ENCODE data around the gene SUN1. TPM values are rescaled to one million over a fixed set of nuclear protein-coding genes. Genes with fewer than 3 reads are reported as not detected.

The SUN1 gene
- total and polyA plus RNA-seq, 2 donors (not counting 3 experiments of a cell fraction or from before 2014, with no cell fraction given) = 158 to 410 TPM

GRCh38 chr7:836429-836828, 4.2 kb downstream of the SUN1 start:
- Histone ChIP-seq H3K4me3 (replicated peaks in 1 of 3; ENCODE audit: insufficient read depth in 1 of 3, low read depth in 1 of 3, low read length in 3 of 3) (no peak overlapping the region), H3K27me3 (ENCODE audit: control insufficient read depth in 2 of 2, insufficient read depth in 2 of 2, low read length in 2 of 2) (no peaks in the 10 kb centered on the region), H3K4me1 (ENCODE audit: control insufficient read depth, extremely low read depth, insufficient read depth, low read length) (peaks cover 16% of the 10 kb centered on the region), H3K9ac (replicated peaks; ENCODE audit: extremely low read depth, insufficient read depth, low read length) (no peak overlapping the region), H2AFZ (ENCODE audit: low read depth, low read length) (no peak overlapping the region), H4K20me1 (replicated peaks; ENCODE audit: control insufficient read depth, extremely low read depth, insufficient read depth, low read length) (no peaks in the 10 kb centered on the region), H3K79me2 (ENCODE audit: control insufficient read depth, insufficient read depth, low read length) (peaks cover 30% of the 10 kb centered on the region), H3K4me2 (ENCODE audit: insufficient read depth, low read length) (no peak overlapping the region), H3K36me3 (ENCODE audit: control insufficient read depth in 2 of 2, extremely low read depth in 1 of 2, insufficient read depth in 2 of 2, low read length in 2 of 2) (peaks cover 3 to 8% of the 10 kb centered on the region in 2 experiments), H3K27ac (ENCODE audit: insufficient read depth, low read depth, low read length) (no peak overlapping the region), H3K9me3 (replicated peaks; ENCODE audit: control insufficient read depth, insufficient read depth, low read length) (no peaks in the 10 kb centered on the region), H3K9me1 (replicated peaks; ENCODE audit: control insufficient read depth, extremely low read depth, insufficient read depth, low read length) (no peaks in the 10 kb centered on the region)
- CTCF ChIA-PET = interaction anchor here (0.6 to 3.3 kb wide), 24 partner anchors 9 to 528 kb away, joined by 3 to 37 read pairs (median 4); no protein-coding TSS in a partner anchor
- TF ChIP-seq EZH2 (IDR thresholded peaks at IDR 0.05; ENCODE audit: borderline replicate concordance, low read depth, low read length, severe bottlenecking) = no peak
- no peak for TF ChIP-seq MYC (IDR thresholded peaks at IDR 0.05; ENCODE audit: low read depth, low read length)
- peak; percentile 67 to 77 for TF ChIP-seq CTCF (IDR thresholded peaks at IDR 0.05; ENCODE audit: extremely low read depth in 1 of 2, insufficient read depth in 1 of 2, low read depth in 1 of 2, low read length in 2 of 2)
- no peak for TF ChIP-seq POLR2AphosphoS5 (IDR thresholded peaks at IDR 0.05; ENCODE audit: insufficient read depth, low read depth, low read length)
- no peak for TF ChIP-seq FOS (IDR thresholded peaks at IDR 0.05; ENCODE audit: borderline replicate concordance, insufficient read depth, low read length)
- no TSS peak for BruUV-seq (replicated peaks)
- intact Hi-C loops (cut with micrococcal nuclease) (loop anchor here (1.0 kb wide), 1 partner anchor 37 kb away; no protein-coding TSS in a partner anchor), dilution Hi-C loops (cut with MboI; ENCODE audit: extremely low pct_ligation_motif_present, low sequenced_read_pairs) (no loop called here)
- FAIRE-seq (peak; percentile 90), DNase-seq (ENCODE audit: low read depth, low spot score) (peak; percentile 60)
- POLR2A ChIA-PET = no interaction called here

GRCh38 chr7:837001-837400, 4.7 kb downstream of the SUN1 start:
- intact Hi-C loops (cut with micrococcal nuclease) = no loop called here
- POLR2A ChIA-PET = no interaction called here
- no peak for FAIRE-seq
- Histone ChIP-seq H3K9me1 (replicated peaks; ENCODE audit: control insufficient read depth, extremely low read depth, insufficient read depth, low read length) (no peaks in the 10 kb centered on the region), H3K4me3 (replicated peaks in 1 of 3; ENCODE audit: insufficient read depth in 1 of 3, low read depth in 1 of 3, low read length in 3 of 3) (no peak overlapping the region), H3K27me3 (ENCODE audit: control insufficient read depth in 2 of 2, insufficient read depth in 2 of 2, low read length in 2 of 2) (no peaks in the 10 kb centered on the region), H3K79me2 (ENCODE audit: control insufficient read depth, insufficient read depth, low read length) (peaks cover 30% of the 10 kb centered on the region), H4K20me1 (replicated peaks; ENCODE audit: control insufficient read depth, extremely low read depth, insufficient read depth, low read length) (no peaks in the 10 kb centered on the region), H3K4me2 (ENCODE audit: insufficient read depth, low read length) (no peak overlapping the region), H3K9ac (replicated peaks; ENCODE audit: extremely low read depth, insufficient read depth, low read length) (no peak overlapping the region), H3K36me3 (ENCODE audit: control insufficient read depth in 2 of 2, extremely low read depth in 1 of 2, insufficient read depth in 2 of 2, low read length in 2 of 2) (peaks cover 3 to 11% of the 10 kb centered on the region in 2 experiments), H3K4me1 (ENCODE audit: control insufficient read depth, extremely low read depth, insufficient read depth, low read length) (peaks cover 11% of the 10 kb centered on the region), H3K9me3 (replicated peaks; ENCODE audit: control insufficient read depth, insufficient read depth, low read length) (no peaks in the 10 kb centered on the region), H2AFZ (ENCODE audit: low read depth, low read length) (no peak overlapping the region), H3K27ac (ENCODE audit: insufficient read depth, low read depth, low read length) (no peak overlapping the region)
- dilution Hi-C loops (cut with MboI; ENCODE audit: extremely low pct_ligation_motif_present, low sequenced_read_pairs) = no loop called here
- CTCF ChIA-PET = interaction anchor here (0.8 to 3.3 kb wide), 20 partner anchors 9 to 529 kb away, joined by 3 to 37 read pairs (median 5); no protein-coding TSS in a partner anchor
- BruUV-seq (replicated peaks) = no TSS peak
- no peak for TF ChIP-seq EZH2 (IDR thresholded peaks at IDR 0.05; ENCODE audit: borderline replicate concordance, low read depth, low read length, severe bottlenecking)
- TF ChIP-seq GATA2 (IDR thresholded peaks at IDR 0.05; ENCODE audit: insufficient read depth, insufficient read length, low read depth, low read length) = no peak
- TF ChIP-seq CTCF (IDR thresholded peaks at IDR 0.05; ENCODE audit: extremely low read depth in 1 of 2, insufficient read depth in 1 of 2, low read depth in 1 of 2, low read length in 2 of 2) = no peak
- TF ChIP-seq JUN (IDR thresholded peaks at IDR 0.05; ENCODE audit: borderline replicate concordance, insufficient read depth, insufficient read length, low read depth) = no peak
- no peak for TF ChIP-seq POLR2AphosphoS5 (IDR thresholded peaks at IDR 0.05; ENCODE audit: insufficient read depth, low read depth, low read length)
- TF ChIP-seq FOS (IDR thresholded peaks at IDR 0.05; ENCODE audit: borderline replicate concordance, insufficient read depth, low read length) = no peak
- no peak for TF ChIP-seq MAX (IDR thresholded peaks at IDR 0.05; ENCODE audit: insufficient read depth, insufficient read length)
- TF ChIP-seq MYC (IDR thresholded peaks at IDR 0.05; ENCODE audit: low read depth, low read length) = no peak
- no peak for TF ChIP-seq POLR2A (IDR thresholded peaks at IDR 0.05; ENCODE audit: low read depth, low read length)
- no peak for DNase-seq (ENCODE audit: low read depth, low spot score)

Measured in endothelial cell of umbilical vein (primary cell).